GM19395 (cell line): ENCODE measurements around the gene GIT1.

Experiments used
- ATAC-seq: cut with Tn5 transposase; IDR thresholded peaks from one replicate; pipeline ENCODE4 v1.9.1; 2021; ENCODE audit warnings: mild to moderate bottlenecking, moderate library complexity; ENCODE audit not compliant: unreplicated experiment

Gene GIT1, protein sequence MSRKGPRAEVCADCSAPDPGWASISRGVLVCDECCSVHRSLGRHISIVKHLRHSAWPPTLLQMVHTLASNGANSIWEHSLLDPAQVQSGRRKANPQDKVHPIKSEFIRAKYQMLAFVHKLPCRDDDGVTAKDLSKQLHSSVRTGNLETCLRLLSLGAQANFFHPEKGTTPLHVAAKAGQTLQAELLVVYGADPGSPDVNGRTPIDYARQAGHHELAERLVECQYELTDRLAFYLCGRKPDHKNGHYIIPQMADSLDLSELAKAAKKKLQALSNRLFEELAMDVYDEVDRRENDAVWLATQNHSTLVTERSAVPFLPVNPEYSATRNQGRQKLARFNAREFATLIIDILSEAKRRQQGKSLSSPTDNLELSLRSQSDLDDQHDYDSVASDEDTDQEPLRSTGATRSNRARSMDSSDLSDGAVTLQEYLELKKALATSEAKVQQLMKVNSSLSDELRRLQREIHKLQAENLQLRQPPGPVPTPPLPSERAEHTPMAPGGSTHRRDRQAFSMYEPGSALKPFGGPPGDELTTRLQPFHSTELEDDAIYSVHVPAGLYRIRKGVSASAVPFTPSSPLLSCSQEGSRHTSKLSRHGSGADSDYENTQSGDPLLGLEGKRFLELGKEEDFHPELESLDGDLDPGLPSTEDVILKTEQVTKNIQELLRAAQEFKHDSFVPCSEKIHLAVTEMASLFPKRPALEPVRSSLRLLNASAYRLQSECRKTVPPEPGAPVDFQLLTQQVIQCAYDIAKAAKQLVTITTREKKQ

DNA sequence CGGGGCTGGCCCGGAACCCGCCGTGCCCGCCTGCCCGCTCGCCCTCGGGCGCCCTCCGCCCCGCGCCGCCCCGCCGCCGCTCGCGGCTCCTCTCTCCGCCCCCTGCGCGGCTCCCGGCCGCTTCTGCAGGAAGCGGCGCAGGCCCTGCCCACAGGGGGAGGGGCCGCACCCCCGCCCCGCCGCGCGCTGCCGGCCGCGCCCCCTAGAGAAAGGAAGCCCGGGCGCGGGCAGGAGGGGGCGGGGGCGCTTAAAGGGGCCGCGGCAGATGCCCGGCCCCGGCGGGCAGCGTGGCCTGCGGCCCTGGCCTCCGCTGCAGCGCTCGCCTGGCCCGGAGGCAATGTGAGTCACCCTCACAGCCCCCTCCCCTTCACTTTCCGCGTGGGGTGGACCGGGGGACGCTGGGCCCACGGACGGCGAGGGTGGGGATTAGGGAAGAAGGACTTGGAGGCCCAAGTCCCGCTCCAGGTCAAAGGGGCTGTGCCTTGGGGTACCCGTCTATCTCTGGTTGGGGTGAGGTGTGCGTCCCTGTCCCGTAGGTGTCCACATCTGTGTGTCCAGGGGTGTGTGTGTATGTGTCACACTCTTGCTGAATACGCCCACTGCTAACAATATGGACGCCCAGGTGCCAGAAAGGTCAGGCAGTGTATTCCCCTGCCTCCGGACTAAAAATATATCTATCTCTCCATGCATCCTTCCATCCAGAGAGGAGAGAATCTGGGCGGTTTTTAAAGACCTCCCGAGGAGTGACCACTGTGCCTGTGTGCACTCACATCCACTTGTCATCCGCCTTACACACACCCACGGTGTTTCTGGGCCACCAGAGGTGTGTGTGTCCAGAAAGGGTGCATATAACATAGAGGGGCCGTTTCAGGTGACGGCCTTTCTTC lies at the start of gene GIT1:
TSS of gene GIT1 (minus strand) at position 125 of the 887 bp plus-strand sequence. CDS start 270 bp downstream, outside the sequence.
- no peak for ATAC-seq

DNA sequence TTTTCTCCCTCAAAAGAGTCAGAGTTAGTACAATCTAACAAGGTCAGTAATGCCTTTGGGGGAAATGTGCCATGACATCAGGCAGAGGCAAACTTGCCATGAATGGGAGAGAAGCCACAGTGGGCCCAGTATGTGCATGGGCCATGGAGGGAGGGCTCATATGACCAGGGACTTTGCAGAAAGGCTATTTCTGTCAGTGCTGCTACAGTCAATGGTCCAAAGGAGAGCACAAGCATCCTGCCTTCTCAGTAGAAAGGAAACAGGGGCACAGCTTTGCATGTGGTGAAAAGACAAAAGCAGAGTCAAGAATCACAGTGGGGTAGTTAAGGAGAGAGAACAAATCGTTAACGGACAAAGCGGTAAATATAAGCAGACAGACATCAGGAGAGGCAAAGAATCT lies 44.4 kb upstream of the GIT1 start:
- no peak for ATAC-seq

DNA sequence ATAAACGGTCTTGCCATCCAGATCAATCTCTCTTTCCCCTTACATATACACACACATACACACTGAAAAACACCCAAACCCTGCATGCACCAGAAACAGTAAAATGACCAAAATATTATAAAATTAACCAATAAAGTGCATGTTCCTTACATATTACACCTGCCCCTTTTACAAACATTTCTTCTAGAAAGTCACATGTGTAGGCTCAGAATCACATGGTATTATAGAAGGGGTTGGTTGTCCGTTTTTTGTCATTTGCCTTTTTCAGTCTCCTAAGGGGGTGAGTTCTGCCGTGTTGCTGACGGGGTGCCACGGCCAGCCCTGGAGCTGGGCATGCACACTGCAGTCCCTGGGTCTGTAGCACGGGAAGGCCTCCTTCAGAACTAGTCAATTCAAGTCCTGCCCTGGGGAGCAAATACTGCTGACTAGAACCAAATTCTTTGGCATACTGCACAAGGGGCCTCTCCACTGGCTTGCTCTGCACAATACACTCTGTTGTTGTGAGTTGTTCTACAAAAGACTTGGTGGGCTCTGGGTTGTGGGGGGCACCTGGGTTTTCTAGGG lies 41.3 kb upstream of the GIT1 start:
- ATAC-seq: no peak

DNA sequence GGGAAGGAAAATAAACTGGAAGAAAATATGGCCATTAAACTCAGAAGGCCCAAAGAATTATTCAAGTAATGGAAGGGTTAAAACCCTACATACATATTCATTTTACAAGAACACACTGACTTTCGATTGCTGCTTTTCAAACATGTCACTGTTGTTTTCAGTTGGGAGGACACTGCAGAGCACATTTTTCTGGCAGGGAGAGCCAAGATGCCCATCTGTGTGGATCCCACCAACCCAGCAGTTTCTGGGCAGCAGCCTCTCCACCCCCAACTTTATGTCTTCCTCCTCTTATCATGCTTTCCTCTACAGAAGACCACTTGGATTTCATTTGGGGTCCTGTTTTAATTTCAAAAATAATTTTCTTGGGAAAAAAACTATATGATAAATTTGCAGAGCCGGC lies 40.4 kb upstream of the GIT1 start:
- ATAC-seq: no peak

DNA sequence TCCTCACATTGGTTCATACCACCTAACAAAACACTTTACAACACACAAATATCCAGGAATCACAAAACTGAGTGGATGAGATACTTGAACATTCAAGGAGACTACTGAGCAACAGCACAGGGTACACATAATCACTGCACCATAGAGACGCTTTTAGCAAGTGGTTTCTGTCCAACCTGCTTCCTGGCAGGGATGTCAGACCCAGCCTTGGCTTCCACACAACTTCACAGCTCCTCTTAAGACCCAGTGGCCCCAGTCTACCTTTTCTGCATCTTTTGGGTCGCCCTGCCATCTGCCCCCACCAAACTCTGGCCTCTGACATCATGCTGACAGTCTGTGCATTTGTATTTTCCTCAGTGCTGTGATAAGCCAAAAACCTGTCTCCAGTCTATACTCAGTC lies 39.2 kb upstream of the GIT1 start:
- no peak for ATAC-seq

DNA sequence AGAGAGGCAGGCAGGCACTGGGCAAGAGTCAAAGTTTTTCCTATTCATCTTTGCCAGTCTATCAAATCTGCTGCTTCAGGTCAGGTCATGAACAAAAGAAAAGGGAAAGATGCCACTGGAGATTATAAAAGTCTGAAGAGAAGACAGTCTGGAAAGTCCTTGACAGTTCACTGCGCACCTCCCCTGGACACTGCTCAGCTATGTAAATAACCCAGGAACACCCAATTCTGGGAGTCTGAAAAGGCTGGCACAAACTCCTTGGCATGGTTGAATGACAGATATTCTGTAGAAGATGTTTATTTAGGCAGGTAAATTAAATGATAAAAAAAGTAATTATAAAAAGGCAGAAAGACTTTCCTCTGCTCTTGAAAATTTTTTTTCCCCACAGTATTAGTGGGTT lies 38.5 kb upstream of the GIT1 start:
- ATAC-seq: no peak

DNA sequence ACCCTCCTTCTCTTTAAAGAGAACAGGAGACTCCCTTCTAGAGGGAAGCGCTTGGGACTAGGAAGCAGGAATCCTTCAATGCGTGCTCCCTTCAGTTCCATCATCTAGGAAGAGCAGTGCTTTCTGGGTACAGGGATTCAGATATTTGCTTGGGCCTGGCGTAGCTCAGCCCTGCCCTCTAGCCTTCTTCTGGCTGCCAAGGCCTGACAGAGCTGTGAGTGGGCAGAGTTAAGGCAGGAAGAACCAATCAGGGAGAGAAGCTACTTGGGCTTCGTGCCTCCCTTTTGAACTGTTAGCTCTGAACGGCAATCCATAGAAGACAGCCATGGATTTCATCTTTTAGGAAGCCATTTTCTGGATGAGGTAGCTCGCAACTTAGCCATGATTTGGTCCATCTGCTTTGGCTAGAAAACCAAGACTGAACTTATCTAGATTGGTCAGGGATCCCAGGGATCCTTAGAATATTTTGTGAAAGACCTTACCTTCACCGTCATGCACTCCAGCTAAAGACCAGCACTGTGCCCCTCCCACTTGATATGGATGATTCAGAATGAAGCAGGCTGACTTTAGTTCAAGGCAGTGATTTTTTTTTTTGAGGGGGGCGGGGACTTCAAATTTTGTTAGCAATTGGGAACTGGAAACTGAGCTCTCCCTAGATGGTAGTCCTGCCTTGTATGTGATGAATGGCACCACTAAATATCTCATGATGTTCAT lies 35.7 kb upstream of the GIT1 start:
- no peak for ATAC-seq

DNA sequence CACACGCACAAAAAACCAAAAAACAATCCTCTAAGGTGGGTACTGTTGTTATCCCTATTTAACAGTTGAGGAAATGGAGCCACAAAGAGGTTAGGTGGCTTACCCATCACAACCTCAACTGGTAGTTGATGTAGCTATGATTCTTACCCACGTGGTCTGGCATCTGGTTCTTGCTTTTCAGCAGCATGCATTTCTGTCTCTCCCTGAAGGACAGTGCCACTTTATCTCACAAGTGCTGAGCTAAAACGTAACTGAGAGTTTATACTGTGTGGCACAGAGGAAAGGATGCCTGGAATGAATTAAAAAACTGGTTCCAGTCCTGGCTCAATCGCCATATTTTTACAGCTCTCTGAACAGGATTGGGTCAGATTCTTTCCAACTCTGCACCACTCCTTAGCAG lies 35.1 kb upstream of the GIT1 start:
- no peak for ATAC-seq

DNA sequence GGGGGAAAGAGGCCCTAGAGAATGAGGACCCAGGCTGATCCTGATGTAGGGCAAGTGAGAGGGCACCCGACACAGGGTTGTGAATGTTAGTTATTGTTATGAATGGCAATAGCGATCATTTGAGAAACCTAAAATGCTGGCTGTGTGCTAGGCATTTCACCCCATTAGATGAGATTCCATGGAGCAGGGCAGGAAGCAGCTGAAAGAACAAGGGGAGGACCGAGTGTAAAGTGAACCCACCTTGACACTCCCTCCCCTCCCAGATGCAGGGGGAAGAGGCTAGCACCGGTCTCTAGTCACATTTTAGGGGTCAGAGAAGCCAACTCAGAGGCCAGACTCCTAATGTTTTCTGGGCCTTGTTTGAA lies 33.8 kb upstream of the GIT1 start:
- ATAC-seq: no peak

DNA sequence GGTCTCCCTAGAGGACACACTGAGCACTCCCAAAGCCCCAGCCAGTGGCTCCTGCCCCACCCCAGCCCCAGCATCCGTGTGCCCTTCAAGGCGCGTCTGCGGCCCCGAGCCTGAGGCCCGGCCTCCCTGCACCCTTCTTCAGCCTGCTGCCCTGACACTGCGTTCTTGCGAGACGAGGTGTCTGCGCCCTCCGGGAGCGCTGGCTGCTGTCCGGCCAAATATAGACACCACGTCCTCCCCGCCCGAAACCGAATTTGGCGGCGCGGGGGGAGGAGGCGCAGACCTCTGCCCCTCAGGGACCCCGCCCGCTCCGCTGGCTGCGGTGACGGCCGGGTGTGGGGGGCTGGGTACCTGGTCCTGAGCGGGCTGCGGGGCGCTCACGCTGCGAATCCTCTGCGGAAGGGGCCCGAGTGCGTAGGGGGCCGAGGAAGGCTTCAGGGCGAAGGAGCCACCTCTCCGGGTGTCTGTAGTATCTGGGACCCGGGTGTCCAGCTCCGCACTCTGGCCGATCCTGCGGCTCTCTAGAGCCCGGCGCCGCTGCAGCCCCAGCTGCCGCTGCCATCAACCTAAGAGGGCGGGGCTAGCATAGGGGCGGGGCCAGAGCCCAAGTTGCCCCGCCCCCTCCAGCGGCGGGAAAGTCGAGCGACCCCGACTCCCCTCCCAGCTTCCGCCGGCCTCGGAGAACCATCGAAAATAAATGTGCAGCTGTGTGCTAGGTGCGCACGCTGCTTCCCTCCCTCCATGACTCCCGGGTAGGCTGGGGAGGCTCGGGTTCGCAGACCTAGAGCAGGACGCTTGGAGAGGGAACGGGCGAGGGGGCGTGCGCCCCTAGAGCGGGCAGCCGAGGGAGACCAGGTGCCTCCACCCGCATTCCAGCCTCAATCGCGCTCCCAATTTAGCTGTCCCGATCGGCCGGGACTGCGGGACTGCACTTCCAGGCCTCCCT lies 33.2 kb upstream of the GIT1 start, which contains the start of gene CORO6:
TSS of gene CORO6 (minus strand) at position 576 of the 946 bp plus-strand sequence. CDS start 1,491 bp downstream, outside the sequence.
- ATAC-seq: peak; percentile 60

DNA sequence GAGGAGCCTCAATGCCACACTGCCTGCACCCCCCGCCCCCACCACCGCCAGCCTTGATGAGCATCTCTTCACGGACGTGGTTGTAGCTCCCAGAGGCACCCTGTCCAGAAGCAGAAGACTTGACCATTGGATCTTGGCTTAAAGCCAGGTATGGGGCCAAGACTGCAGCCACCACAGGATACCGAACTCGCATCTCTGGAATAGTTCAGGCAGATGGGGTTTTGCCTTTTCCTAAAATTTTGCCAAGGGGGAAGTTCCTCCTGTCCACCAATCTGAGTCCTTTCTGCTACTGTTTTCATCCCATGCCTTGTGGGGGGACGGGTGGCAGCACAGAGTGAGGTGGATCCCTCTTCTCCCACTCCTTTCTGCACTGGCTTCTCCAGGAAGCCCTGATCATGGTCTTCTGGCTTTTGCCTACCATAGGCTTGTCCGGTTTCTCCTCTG lies 32.3 kb upstream of the GIT1 start:
- no peak for ATAC-seq

DNA sequence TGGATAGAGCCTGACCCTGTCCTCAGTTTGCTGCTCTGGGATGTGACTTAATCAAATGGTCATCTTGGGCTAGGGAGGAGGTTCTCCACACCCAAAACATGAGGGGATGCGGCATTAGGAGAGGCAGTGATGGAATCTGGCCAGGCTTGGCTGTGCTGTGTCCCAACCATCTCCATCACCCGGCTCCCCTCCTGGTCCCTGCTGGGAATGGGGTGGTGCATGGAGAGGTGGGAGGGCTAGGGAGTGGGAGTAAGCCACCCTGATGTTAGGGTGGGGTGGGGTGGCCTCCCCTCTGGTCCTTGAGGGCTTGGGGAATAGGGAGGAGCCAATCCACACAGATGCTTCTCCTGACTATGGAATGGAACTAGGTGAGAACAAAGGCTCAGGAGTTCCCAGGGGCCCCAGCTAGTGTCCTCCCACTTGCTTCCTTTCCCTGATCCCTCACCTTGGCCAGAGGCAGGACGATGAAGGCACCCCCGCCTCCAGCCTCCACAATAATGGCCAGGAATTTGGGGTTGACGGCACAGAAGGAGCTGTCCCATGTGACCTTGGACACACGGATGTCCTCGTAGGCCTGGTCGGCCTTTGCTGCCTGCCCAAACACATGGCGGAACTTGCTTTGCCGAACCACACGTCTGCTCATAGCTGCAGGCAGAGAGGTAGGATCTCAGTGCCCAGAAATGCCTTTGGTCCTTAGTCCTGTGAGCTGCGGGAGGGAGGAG lies 31.5 kb upstream of the GIT1 start:
- no peak for ATAC-seq

DNA sequence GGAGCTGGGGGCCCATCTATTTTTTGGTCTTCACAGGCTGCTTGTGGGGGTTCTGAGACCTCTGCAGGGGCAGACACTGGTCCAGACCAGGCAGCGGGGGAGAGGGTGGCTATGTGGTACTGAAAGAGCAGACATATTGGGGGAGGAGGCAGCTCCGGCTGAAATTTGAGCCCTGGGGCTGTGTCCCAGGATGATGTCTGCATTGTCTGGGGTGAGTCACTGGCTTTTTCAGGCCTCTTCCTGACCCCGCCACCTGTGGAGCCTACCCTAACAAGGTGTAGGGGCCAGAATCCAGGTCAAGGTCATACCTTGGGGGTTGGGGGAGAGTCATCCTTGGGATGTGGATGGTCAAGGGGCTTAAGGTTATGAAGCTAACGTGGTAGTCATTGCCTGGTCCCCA lies 30.8 kb upstream of the GIT1 start:
- no peak for ATAC-seq

DNA sequence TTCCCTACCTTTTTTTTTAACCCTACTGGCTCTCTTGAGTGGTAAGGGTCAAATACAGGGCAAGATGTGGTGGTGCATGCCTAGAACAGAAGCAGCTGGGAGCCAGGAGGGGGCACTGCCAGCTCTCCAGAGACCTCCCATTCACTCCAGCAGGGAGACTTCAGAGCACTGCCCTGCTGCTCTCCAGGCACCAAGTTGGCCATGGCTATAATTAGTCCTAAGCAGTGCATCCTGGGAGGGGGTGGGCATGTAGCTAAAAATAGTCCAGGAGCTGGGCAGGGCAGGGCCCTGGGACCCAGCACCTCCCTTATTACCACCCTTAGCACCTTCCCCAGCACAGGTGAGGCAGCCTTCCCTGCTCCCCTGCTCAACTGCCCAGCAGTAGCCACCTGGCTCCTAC lies 29.8 kb upstream of the GIT1 start:
- ATAC-seq: no peak

DNA sequence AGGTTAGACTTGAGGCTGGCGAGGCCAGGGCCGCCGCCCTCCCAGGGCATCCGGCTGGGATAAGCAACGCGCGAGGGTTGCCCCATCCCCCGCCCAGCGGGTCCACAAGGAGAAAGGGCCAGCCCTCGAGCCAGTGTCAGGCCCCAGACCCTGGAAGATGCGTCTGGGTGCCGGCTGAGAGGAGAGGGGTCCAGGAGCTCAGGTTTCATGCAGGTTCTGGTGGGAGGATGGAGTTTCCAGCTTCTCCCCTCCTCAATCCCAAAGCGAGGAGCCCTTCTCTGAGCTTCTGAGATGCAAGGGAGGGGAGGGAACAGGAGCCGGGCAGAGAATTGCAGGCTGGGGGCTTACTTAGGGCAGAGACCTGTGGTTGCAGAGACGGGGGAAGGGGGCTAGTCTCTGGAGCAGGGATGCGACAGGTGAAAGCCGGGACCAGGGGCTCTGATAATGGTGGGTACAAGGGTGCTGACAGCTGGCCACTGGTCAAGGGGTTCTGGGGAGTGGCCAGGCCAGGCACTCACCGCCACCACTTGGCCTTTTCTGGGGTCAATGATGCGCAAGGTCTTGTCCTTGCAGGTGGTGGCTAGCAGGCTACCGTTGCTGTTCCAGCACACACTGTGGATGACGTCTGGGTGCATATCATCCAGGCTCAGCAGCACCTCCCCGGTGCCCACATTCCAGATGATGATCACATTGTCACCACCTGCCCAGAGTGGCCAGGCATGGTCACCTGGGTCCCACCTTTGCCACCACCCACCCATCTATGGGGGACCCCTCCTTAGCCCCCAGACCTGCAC lies 29.0 kb upstream of the GIT1 start:
- no peak for ATAC-seq

DNA sequence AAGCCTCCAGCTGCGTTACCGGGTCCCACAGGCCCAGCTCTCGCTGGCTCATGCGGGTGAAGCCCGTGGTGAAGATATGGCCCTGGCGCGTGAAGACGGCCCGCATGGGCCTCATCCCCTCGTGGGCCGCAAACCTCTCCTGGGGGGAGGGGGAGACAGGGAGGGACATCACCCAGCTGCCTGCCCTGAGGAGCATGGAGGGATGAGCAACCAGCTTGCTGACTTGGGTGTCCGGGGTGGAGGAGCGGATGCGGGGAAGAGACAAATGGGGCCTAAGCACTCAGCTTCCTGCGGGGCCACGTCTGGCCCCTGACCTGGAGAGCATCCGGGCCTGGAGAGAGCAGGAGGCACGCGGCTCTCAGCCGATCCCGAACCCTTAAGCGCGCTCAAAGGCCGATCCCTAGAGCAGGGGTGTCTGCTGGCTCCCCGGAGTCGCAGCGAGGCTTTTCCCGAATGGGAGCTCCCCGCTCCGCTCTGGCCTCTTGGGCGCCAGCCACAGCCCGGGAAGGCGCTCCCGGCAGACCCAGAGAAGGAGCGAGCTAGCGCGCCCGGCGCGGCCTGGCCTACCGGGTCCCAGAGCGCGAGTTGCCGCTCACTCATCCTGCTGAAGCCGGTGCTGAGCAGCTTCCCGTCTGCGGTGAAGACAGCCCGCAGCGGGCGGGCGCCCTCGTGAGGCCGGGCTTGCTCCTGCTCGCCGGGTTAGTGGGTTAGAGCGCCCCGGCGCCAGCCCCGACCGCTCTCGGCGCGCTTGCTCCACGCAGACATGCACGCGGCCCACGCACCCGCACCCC lies 28.2 kb upstream of the GIT1 start:
- no peak for ATAC-seq

DNA sequence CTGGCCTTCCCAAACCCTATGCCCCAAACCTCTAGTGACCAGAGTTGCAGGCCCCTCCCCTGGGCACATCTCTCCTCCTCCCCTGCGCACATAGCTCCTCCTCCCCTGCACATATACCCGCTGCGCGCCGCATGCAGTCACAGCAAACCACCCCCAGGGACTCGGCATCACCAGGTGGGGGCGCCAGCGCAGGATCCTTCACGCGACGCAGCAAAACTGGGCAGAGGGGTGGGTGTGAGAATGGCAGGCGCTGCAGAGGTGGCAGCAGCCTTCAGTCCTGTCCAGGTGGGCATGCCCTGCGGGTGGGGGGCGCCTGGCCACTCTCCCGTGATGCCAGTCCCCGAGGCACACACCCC lies 27.7 kb upstream of the GIT1 start:
- ATAC-seq: peak; percentile 50
